T-helper 1 cell treated with Interleukin-12 subunit alpha and Interleukin-12 subunit beta and Interleukin-4 antibody, amounts not matched to agents 30 μg/mL and 1 μg/mL, for 36 hours (primary cell): ENCODE measurements around the gene ZBTB18.

ENCODE experiments used
- H3K27ac Mint-ChIP-seq: one replicate; pipeline ENCODE4 v1.8.0; 2021; ENCODE audit warnings: mild to moderate bottlenecking, mixed read lengths
- H3K27me3 Mint-ChIP-seq: one replicate; pipeline ENCODE4 v1.8.0; 2021; ENCODE audit warnings: low read depth, mixed read lengths
- H3K36me3 Mint-ChIP-seq: one replicate; pipeline ENCODE4 v1.8.0; 2021; ENCODE audit warnings: low read depth, mixed read lengths
- H3K4me1 Mint-ChIP-seq: one replicate; pipeline ENCODE4 v1.8.0; 2021; ENCODE audit warnings: low read depth, mixed read lengths
- H3K4me3 Mint-ChIP-seq: one replicate; pipeline ENCODE4 v1.8.0; 2021; ENCODE audit warnings: mild to moderate bottlenecking, moderate library complexity, mixed read lengths
- H3K9me3 Mint-ChIP-seq: one replicate; pipeline ENCODE4 v1.8.0; 2021; ENCODE audit warnings: mixed read lengths

The ZBTB18 gene

GRCh38 chr1:244048256-244049161 is 2.6 kb upstream of the ZBTB18 start:
- no peaks in the 10 kb centered on the region for H3K9me3 Mint-ChIP-seq
- H3K4me3 Mint-ChIP-seq: peak overlapping the region; percentile 91
- peaks cover 11% of the 10 kb centered on the region for H3K36me3 Mint-ChIP-seq
- H3K4me1 Mint-ChIP-seq: peaks cover 27% of the 10 kb centered on the region
- H3K27ac Mint-ChIP-seq: peak overlapping the region; percentile 60
- peaks cover 46% of the 10 kb centered on the region for H3K27me3 Mint-ChIP-seq

- Mint-ChIP-seq H3K4me1 (peaks cover 27% of the 10 kb centered on the region), H3K27me3 (peaks cover 40% of the 10 kb centered on the region), H3K27ac (peak overlapping the region; percentile 91), H3K9me3 (no peaks in the 10 kb centered on the region), H3K4me3 (peak overlapping the region; percentile 98), H3K36me3 (peaks cover 11% of the 10 kb centered on the region)
Measured at GRCh38 chr1:244049162-244050013, 1.7 kb upstream of the ZBTB18 start.

GRCh38 chr1:244050014-244050834 is 859 bp upstream of the ZBTB18 start:
- H3K4me1 Mint-ChIP-seq: peaks cover 27% of the 10 kb centered on the region
- H3K27ac Mint-ChIP-seq: peak overlapping the region; percentile 91
- no peaks in the 10 kb centered on the region for H3K9me3 Mint-ChIP-seq
- peak overlapping the region; percentile 98 for H3K4me3 Mint-ChIP-seq
- H3K27me3 Mint-ChIP-seq: peaks cover 34% of the 10 kb centered on the region
- H3K36me3 Mint-ChIP-seq: peaks cover 11% of the 10 kb centered on the region

- Mint-ChIP-seq H3K9me3 (no peaks in the 10 kb centered on the region), H3K4me3 (no peak overlapping the region), H3K27me3 (peaks cover 20% of the 10 kb centered on the region), H3K4me1 (peaks cover 23% of the 10 kb centered on the region), H3K36me3 (peaks cover 15% of the 10 kb centered on the region), H3K27ac (no peak overlapping the region)
Measured at GRCh38 chr1:244052016-244052727, 1.1 kb downstream of the ZBTB18 start.

GRCh38 chr1:244052728-244053312 is 1.7 kb downstream of the ZBTB18 start:
- no peaks in the 10 kb centered on the region for H3K9me3 Mint-ChIP-seq
- peaks cover 20% of the 10 kb centered on the region for H3K4me1 Mint-ChIP-seq
- H3K36me3 Mint-ChIP-seq: peaks cover 15% of the 10 kb centered on the region
- no peak overlapping the region for H3K27ac Mint-ChIP-seq
- no peak overlapping the region for H3K4me3 Mint-ChIP-seq
- peaks cover 20% of the 10 kb centered on the region for H3K27me3 Mint-ChIP-seq

- Mint-ChIP-seq H3K4me1 (peaks cover 20% of the 10 kb centered on the region), H3K27me3 (peaks cover 20% of the 10 kb centered on the region), H3K27ac (no peak overlapping the region), H3K9me3 (no peaks in the 10 kb centered on the region), H3K4me3 (no peak overlapping the region), H3K36me3 (peaks cover 15% of the 10 kb centered on the region)
Measured at GRCh38 chr1:244053831-244054230, 2.7 kb downstream of the ZBTB18 start.

- peaks cover 15% of the 10 kb centered on the region for H3K36me3 Mint-ChIP-seq
- H3K27me3 Mint-ChIP-seq: peaks cover 20% of the 10 kb centered on the region
- peaks cover 20% of the 10 kb centered on the region for H3K4me1 Mint-ChIP-seq
- no peaks in the 10 kb centered on the region for H3K9me3 Mint-ChIP-seq
- no peak overlapping the region for H3K27ac Mint-ChIP-seq
- H3K4me3 Mint-ChIP-seq: no peak overlapping the region
Measured at GRCh38 chr1:244054247-244054923, 3.3 kb downstream of the ZBTB18 start.

GRCh38 chr1:244054924-244055263 is 3.8 kb downstream of the ZBTB18 start:
- Mint-ChIP-seq H3K4me1 (peaks cover 15% of the 10 kb centered on the region), H3K27me3 (peaks cover 15% of the 10 kb centered on the region), H3K27ac (no peak overlapping the region), H3K4me3 (no peak overlapping the region), H3K36me3 (peaks cover 10% of the 10 kb centered on the region), H3K9me3 (no peaks in the 10 kb centered on the region)

- H3K27ac Mint-ChIP-seq: no peak overlapping the region
- H3K4me1 Mint-ChIP-seq: peaks cover 2% of the 10 kb centered on the region
- H3K36me3 Mint-ChIP-seq: peaks cover 4% of the 10 kb centered on the region
- no peak overlapping the region for H3K4me3 Mint-ChIP-seq
- no peaks in the 10 kb centered on the region for H3K9me3 Mint-ChIP-seq
- peaks cover 5% of the 10 kb centered on the region for H3K27me3 Mint-ChIP-seq
Measured at GRCh38 chr1:244056577-244056976, 5.5 kb downstream of the ZBTB18 start.

GRCh38 chr1:244057474-244058385 is 6.6 kb downstream of the ZBTB18 start:
- Mint-ChIP-seq H3K36me3 (peaks cover 4% of the 10 kb centered on the region), H3K9me3 (no peaks in the 10 kb centered on the region), H3K27me3 (peaks cover 10% of the 10 kb centered on the region), H3K27ac (no peak overlapping the region), H3K4me1 (peaks cover 2% of the 10 kb centered on the region), H3K4me3 (no peak overlapping the region)

- Mint-ChIP-seq H3K27ac (no peak overlapping the region), H3K36me3 (peaks cover 4% of the 10 kb centered on the region), H3K27me3 (peaks cover 10% of the 10 kb centered on the region), H3K4me3 (no peak overlapping the region), H3K4me1 (peaks cover 2% of the 10 kb centered on the region), H3K9me3 (no peaks in the 10 kb centered on the region)
Measured at GRCh38 chr1:244060117-244060516, 9.0 kb downstream of the ZBTB18 start.

GRCh38 chr1:244060686-244061085 is 9.6 kb downstream of the ZBTB18 start:
- Mint-ChIP-seq H3K27me3 (peaks cover 10% of the 10 kb centered on the region), H3K4me3 (no peak overlapping the region), H3K27ac (no peak overlapping the region), H3K4me1 (no peaks in the 10 kb centered on the region), H3K36me3 (peaks cover 2% of the 10 kb centered on the region), H3K9me3 (no peaks in the 10 kb centered on the region)
